Ureter (tissue), 1 donor: ENCODE results near the gene STEEP1. TPM values are rescaled to one million over a fixed set of nuclear protein-coding genes. Genes with fewer than 3 reads are reported as not detected.

Experiments
- DNase-seq: peaks from one replicate; pipeline ENCODE4 v3.0.0-alpha.2; 2020; ENCODE audit warnings: low spot score
- total RNA-seq: library from RNA; stranded (reverse); gene quantifications from one replicate; pipeline ENCODE4 v1.2.4, GENCODE V29; 2023
- donor health status: DM: yes; HTN: yes; CAD: no.

Gene STEEP1
- total RNA-seq, 1 donor from 2014 or later, result 27.9 TPM

DNA sequence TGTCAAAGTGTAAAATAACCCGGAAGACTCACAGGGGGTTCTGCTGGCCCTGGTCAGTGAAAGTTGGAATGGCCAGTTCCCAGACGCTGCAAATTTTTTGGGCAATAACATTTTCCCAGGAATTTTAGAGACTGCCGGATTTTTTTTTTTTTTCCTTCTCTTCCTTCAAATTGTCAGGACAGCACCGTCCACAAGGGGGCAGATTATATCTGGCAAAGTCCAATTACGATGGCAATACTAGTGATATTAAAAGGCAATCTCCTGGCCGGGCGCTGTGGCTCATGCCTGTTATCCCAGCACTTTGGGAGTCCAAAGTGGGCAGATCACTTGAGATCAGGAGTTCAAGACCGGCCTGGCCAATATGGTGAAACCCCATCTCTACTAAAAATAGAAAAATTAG, 76.5 kb downstream of the STEEP1 start:
- DNase-seq, result no peak

Other genes with a start within 250 kb of the STEEP1 start
- 19.7 TPM for gene SLC25A43, start 166.1 kb downstream of the STEEP1 start, total RNA-seq
- gene SLC25A5, start 97.0 kb downstream of the STEEP1 start, total RNA-seq, result 243 TPM
- gene UBE2A, start 9.2 kb upstream of the STEEP1 start, total RNA-seq, result 39.9 TPM
- 12.2 TPM for gene NKRF, start 41.0 kb upstream of the STEEP1 start, total RNA-seq
- 19.0 TPM for gene SEPTIN6, start 127.8 kb upstream of the STEEP1 start, total RNA-seq
- 0.57 TPM for gene SOWAHD, start 193.2 kb upstream of the STEEP1 start, total RNA-seq
- 1,906 TPM for gene RPL39, start 226.2 kb upstream of the STEEP1 start, total RNA-seq